T-helper 1 cell treated with Interleukin-12 subunit alpha and Interleukin-12 subunit beta and Interleukin-4 antibody, amounts not matched to agents 30 μg/mL and 1 μg/mL, for 36 hours (primary cell): ENCODE results near the gene ELAC2.

ENCODE experiments used
- H3K27ac Mint-ChIP-seq: one replicate; pipeline ENCODE4 v1.8.0; 2021; ENCODE audit warnings: mild to moderate bottlenecking, mixed read lengths
- H3K27me3 Mint-ChIP-seq: one replicate; pipeline ENCODE4 v1.8.0; 2021; ENCODE audit warnings: low read depth, mixed read lengths
- H3K36me3 Mint-ChIP-seq: one replicate; pipeline ENCODE4 v1.8.0; 2021; ENCODE audit warnings: low read depth, mixed read lengths
- H3K4me1 Mint-ChIP-seq: one replicate; pipeline ENCODE4 v1.8.0; 2021; ENCODE audit warnings: low read depth, mixed read lengths
- H3K4me3 Mint-ChIP-seq: one replicate; pipeline ENCODE4 v1.8.0; 2021; ENCODE audit warnings: mild to moderate bottlenecking, moderate library complexity, mixed read lengths
- H3K9me3 Mint-ChIP-seq: one replicate; pipeline ENCODE4 v1.8.0; 2021; ENCODE audit warnings: mixed read lengths

ELAC2 gene

DNA sequence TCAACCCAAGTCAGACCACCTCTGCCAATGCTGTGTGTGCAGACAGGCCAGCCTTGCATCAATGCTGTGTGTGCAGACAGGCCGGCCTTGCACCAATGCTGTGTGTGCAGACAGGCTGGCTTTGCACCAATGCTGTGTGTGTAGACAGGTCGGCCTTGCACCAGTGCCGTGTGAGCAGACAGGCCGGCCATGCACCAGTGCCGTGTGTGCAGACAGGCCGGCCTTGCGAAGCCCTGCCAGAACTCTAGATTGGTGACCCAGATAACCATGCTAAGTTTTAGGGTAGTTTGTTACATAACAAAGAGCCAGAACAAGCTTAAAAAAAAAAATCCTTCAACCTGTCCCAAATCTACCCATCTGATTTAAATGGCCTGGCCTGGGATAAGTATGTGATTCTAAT, 54.3 kb downstream of the ELAC2 start:
- Mint-ChIP-seq H3K27me3 (no peaks in the 10 kb centered on the region), H3K36me3 (no peaks in the 10 kb centered on the region), H3K4me3 (no peak overlapping the region), H3K27ac (no peak overlapping the region), H3K4me1 (no peaks in the 10 kb centered on the region), H3K9me3 (no peaks in the 10 kb centered on the region)

DNA sequence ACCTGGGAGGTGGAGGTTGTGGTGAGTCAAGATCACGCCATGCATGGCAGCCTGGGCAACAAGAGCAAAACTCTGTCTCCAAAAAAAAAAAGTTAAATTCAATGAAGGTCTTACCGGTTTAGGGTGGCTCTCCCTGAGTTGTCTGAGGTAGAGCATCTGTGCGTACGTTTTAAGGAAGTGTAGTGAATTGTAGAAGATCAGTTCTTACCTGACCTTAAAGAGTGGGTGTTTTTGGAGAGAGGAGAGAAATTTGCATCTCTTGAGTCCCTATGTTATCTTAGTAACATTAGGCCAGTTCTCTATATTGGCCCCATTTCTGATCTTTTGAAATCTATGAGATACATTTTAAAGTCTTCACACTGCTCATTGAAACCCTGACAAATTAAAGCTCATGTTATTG, 56.2 kb downstream of the ELAC2 start:
- no peaks in the 10 kb centered on the region for H3K27me3 Mint-ChIP-seq
- H3K36me3 Mint-ChIP-seq: no peaks in the 10 kb centered on the region
- no peaks in the 10 kb centered on the region for H3K4me1 Mint-ChIP-seq
- no peak overlapping the region for H3K4me3 Mint-ChIP-seq
- no peaks in the 10 kb centered on the region for H3K9me3 Mint-ChIP-seq
- no peak overlapping the region for H3K27ac Mint-ChIP-seq

DNA sequence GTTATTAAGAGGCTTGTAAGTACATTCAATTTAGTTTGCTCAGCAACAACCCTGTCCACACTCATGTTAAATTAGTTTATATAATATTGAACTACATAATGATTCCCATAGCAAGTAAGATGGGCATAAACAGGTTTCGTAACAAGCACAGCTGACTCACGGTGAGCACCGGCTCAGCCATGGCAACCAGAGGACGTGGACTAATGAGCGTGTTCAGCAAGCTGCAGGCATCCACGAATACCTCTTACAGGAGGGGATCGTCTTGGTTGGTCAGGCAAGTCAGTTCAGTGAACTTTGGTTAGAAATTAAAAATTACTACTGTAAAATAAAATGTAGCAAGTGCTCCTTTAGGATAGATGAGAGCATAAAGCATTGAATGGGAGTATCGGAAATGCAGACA, 58.4 kb downstream of the ELAC2 start:
- Mint-ChIP-seq H3K36me3 (no peaks in the 10 kb centered on the region), H3K4me1 (no peaks in the 10 kb centered on the region), H3K27me3 (no peaks in the 10 kb centered on the region), H3K27ac (no peak overlapping the region), H3K4me3 (no peak overlapping the region), H3K9me3 (no peaks in the 10 kb centered on the region)

DNA sequence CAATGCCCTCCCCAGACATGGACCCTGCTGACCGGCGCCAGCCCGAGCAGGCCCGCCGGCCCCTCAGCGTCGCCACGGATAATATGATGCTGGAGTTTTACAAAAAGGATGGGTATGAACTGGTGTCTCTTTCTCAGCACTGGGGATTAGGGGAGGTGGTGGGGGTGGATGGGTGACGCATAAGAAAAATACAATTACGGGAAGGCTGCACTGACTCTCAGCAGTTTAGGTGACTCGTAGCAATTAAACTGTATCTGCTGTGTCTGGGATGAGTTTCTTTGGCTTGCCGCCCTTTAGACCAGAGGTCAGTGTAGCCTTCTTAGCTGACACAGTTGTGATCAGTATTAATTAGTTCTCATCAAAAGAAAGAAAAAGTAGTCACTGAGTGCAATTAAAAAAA, 59.0 kb downstream of the ELAC2 start:
- H3K4me1 Mint-ChIP-seq: no peaks in the 10 kb centered on the region
- no peaks in the 10 kb centered on the region for H3K36me3 Mint-ChIP-seq
- H3K9me3 Mint-ChIP-seq: no peaks in the 10 kb centered on the region
- H3K27ac Mint-ChIP-seq: no peak overlapping the region
- H3K4me3 Mint-ChIP-seq: no peak overlapping the region
- H3K27me3 Mint-ChIP-seq: no peaks in the 10 kb centered on the region

DNA sequence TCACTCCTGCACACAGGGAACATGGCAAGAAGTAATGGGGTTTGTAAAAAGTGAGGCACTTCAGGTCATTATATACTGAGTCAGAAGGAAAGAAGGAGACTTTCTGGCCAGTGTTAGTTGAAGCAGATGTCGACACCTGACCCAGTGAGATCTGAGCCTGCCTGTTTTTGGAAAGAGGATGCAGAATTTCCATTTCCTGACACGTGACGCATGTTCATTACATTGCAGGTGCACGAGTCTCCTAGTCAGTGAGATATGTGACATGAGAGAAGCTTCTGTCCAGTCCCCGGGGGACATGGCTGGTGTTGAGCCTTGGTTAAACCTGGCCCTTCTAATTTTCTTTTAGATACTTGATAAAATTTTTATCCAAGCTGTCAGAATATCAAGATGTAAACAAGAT, 62.3 kb downstream of the ELAC2 start:
- Mint-ChIP-seq H3K27ac (no peak overlapping the region), H3K36me3 (no peaks in the 10 kb centered on the region), H3K4me3 (no peak overlapping the region), H3K27me3 (no peaks in the 10 kb centered on the region), H3K9me3 (no peaks in the 10 kb centered on the region), H3K4me1 (no peaks in the 10 kb centered on the region)

DNA sequence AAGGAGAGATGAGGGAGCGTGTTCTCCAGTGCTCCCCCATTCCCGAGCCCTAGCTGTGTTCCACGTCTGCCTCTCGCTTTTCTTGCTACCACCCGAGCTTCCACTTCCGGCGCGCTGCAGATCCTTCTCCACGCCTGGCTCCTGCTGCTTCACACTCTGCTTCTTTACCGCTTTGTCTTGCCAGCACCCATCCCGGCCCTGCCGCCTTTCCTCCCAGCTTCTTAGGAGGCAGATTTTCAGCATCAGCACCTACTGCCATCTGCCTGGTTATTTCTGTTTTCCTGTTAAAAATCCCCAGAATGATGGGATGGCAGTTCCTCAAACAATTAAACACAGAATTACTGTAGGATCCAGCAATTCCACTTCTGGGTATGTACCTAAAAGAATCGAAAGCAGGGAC, 64.7 kb downstream of the ELAC2 start:
- H3K27me3 Mint-ChIP-seq: no peaks in the 10 kb centered on the region
- H3K9me3 Mint-ChIP-seq: no peaks in the 10 kb centered on the region
- no peaks in the 10 kb centered on the region for H3K36me3 Mint-ChIP-seq
- no peak overlapping the region for H3K4me3 Mint-ChIP-seq
- H3K27ac Mint-ChIP-seq: no peak overlapping the region
- no peaks in the 10 kb centered on the region for H3K4me1 Mint-ChIP-seq

DNA sequence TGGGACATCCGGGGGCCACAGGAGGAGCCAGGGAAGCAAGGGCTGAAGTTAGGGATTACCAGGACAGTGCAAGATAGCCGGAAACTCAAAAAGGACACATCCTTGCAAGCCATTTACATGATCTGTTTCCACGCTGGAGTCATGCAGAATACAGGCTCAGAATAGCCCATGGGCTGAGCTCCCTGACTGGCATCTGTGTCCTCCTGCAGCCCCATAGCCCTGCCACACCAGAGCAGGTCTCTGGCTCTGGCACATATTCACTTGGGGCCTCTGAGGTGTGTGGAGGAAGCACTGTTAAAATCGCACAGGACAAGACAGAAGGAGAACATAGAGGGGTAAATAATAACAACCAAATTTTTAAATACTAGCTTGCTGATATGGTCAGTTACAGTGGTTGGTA, 65.8 kb downstream of the ELAC2 start:
- H3K36me3 Mint-ChIP-seq: no peaks in the 10 kb centered on the region
- H3K4me3 Mint-ChIP-seq: no peak overlapping the region
- no peaks in the 10 kb centered on the region for H3K9me3 Mint-ChIP-seq
- no peaks in the 10 kb centered on the region for H3K4me1 Mint-ChIP-seq
- H3K27ac Mint-ChIP-seq: no peak overlapping the region
- H3K27me3 Mint-ChIP-seq: no peaks in the 10 kb centered on the region

DNA sequence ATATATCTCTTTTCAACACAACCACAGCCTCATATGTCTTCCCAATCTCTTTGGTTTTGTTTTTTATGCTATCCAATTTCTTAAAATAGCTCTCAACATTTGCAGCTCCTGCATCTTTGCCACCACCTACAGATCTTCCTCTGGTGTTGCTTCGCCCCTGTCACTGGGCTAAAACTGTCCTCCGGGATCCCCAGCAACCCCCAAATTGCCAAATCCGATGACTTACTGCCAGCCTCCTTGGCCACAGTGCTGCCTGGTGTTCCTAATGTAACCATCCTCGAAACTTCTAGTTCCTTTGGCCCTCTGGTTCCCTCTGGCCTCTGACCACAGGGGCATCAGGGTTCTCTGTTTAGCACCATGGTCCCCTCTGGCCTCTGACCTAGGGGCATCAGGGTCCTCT, 70.8 kb downstream of the ELAC2 start:
- H3K27me3 Mint-ChIP-seq: no peaks in the 10 kb centered on the region
- H3K9me3 Mint-ChIP-seq: no peaks in the 10 kb centered on the region
- H3K27ac Mint-ChIP-seq: no peak overlapping the region
- no peak overlapping the region for H3K4me3 Mint-ChIP-seq
- no peaks in the 10 kb centered on the region for H3K36me3 Mint-ChIP-seq
- H3K4me1 Mint-ChIP-seq: no peaks in the 10 kb centered on the region
